ENCODE results near the gene MCCC1.

GRCh38 chr3:183050706-183051105 is 48.6 kb downstream of the MCCC1 start:
- TF ChIP-seq POLR2A (IDR thresholded peaks at IDR 0.05; ENCODE audit: borderline replicate concordance, extremely low read depth, insufficient read depth, insufficient read length) (no peak), ATF3 (IDR thresholded peaks at IDR 0.05) (no peak), CTCF (IDR thresholded peaks at IDR 0.05 in 2 of 3, conservative IDR thresholded peaks at IDR 0.05 in 1 of 3; ENCODE audit: borderline replicate concordance in 1 of 3, insufficient read depth in 1 of 3, low read depth in 2 of 3, low read length in 2 of 3) (no peak), POLR2AphosphoS5 (IDR thresholded peaks at IDR 0.05; ENCODE audit: low read depth, low read length) (no peak), EZH2 (IDR thresholded peaks at IDR 0.05) (no peak), CEBPB (IDR thresholded peaks at IDR 0.05; ENCODE audit: low read depth) (no peak)
